Kidney (tissue), 22 donors: ENCODE results near the gene CBFA2T3. TPM values are rescaled to one million over a fixed set of nuclear protein-coding genes. Genes with fewer than 3 reads are reported as not detected.

ENCODE experiments used
- DNase-seq, 5 donors: peaks; one replicate each; pipeline ENCODE4 v3.0.0-alpha.2; 2013 to 2020
- FAIRE-seq: peaks from 2 replicates; lab custom pipeline; 2012; peaks lifted over from hg19 to GRCh38; lab: Jason Lieb, UNC
- H3K27ac ChIP-seq, 2 donors: one replicate each; pipeline ENCODE4 v1.7.0; 2013; ENCODE audit warnings: low read depth in 2 of 2, low read length in 2 of 2, inconsistent platforms in 1 of 2
- H3K27me3 ChIP-seq: one replicate; pipeline ENCODE4 v1.7.1; 2013; ENCODE audit warnings: low read length, inconsistent platforms; ENCODE audit not compliant: control insufficient read depth, insufficient read depth
- H3K36me3 ChIP-seq, 3 donors: one replicate each; pipeline versions ENCODE4 v1.7.0 to v1.7.1; 2013; ENCODE audit warnings: low read length in 3 of 3, control low read depth in 1 of 3, inconsistent platforms in 1 of 3; ENCODE audit not compliant: insufficient read depth in 3 of 3, control insufficient read depth in 2 of 3
- H3K4me1 ChIP-seq, 3 donors: one replicate each; pipeline versions ENCODE4 v1.7.0 to v1.7.1; 2013; ENCODE audit warnings: low read length in 3 of 3, inconsistent platforms in 1 of 3, low read depth in 1 of 3; ENCODE audit not compliant: control insufficient read depth in 2 of 3, insufficient read depth in 2 of 3
- H3K4me3 ChIP-seq, 3 donors: one replicate each; pipeline versions ENCODE4 v1.7.0 to v1.8.1; 2013; ENCODE audit warnings: low read length in 3 of 3, control low read depth in 1 of 3, inconsistent platforms in 1 of 3
- H3K9ac ChIP-seq, 3 donors: one replicate each; pipeline versions ENCODE4 v1.7.0 to v1.7.1; 2013; ENCODE audit warnings: low read length in 3 of 3, control low read depth in 1 of 3, inconsistent platforms in 1 of 3
- H3K9me3 ChIP-seq, 3 donors: one replicate each; pipeline versions ENCODE4 v1.7.0 to v1.7.1; 2013; ENCODE audit warnings: low read length in 3 of 3, control low read depth in 1 of 3, inconsistent platforms in 1 of 3; ENCODE audit not compliant: control insufficient read depth in 2 of 3, insufficient read depth in 1 of 3
- CTCF ChIP-seq: IDR thresholded peaks from 3 replicates; pipeline ENCODE4 v1.5.1; 2012; ENCODE audit warnings: mild to moderate bottlenecking, moderate library complexity, borderline replicate concordance; ENCODE audit not compliant: insufficient read depth; ENCODE audit errors: extremely low read depth
- intact Hi-C: fragments of 100-400 bp; cut with DNase I; formaldehyde crosslinking; loops from one replicate; pipeline ENCODE4 v1.11.1; 2022
- long read RNA-seq, 10 donors: library from polyadenylated mRNA in 1 of 10; unstranded in 1 of 10; transcript quantifications; one replicate each; pipeline ENCODE4 v2.0.0 and lab custom pipeline, GENCODE V29; 2021 to 2026
- polyA plus RNA-seq: library from polyadenylated mRNA; stranded (reverse); fragments of 350-450 nt; fragmentation: Illumina TruSeq; extraction: RNeasy Lipid Tissue Mini Kit (QIAGEN cat#74804); gene quantifications from one replicate; pipeline ENCODE4 v1.2.3, GENCODE V29; 2014; ENCODE audit warnings: low read depth, low replicate concordance; ENCODE audit not compliant: insufficient read depth
- total RNA-seq: library from RNA; stranded (reverse); fragmentation: NEBNext Ultra II Directional; extraction: Animal tissue kit (Norgen Biotek cat#: 25700); gene quantifications from one replicate; pipeline ENCODE4 v1.2.1, GENCODE V29; 2021
- donor health status: control.
- donor health status: control.
- donor health status: control.
- donor health status: control.
- donor health status: control.
- donor health status: DM: yes; HTN: yes; CAD: no.
- donor health status: Normal renal cell carcinoma (clear cell type).

The CBFA2T3 gene
- total RNA-seq (8.0 TPM), polyA plus RNA-seq (0.75 TPM)
- long read RNA-seq, donor 1: 0 reads
- long read RNA-seq, donor 2: 0 reads
- long read RNA-seq, donor 3, partial matches to known transcripts: 0 of 3 reads
- long read RNA-seq, donor 3, other reads (novel, unspliced or antisense): 0 of 3 reads
- long read RNA-seq, donor 4, partial matches to known transcripts: 0 of 1 reads
- long read RNA-seq, donor 4, other reads (novel, unspliced or antisense): 0 of 1 reads
- long read RNA-seq, donor 5: 0 reads
- long read RNA-seq, donor 6, partial matches to known transcripts: 0 of 1 reads
- long read RNA-seq, donor 6, other reads (novel, unspliced or antisense): 0 of 1 reads
- long read RNA-seq, donor 7, partial matches to known transcripts: 0 of 7 reads
- long read RNA-seq, donor 7, other reads (novel, unspliced or antisense): 7 of 7 reads
- long read RNA-seq, donor 8: 0 reads
- long read RNA-seq, donor 9, partial matches to known transcripts: 0 of 1 reads
- long read RNA-seq, donor 9, other reads (novel, unspliced or antisense): 0 of 1 reads
- long read RNA-seq, donor 10: 0 reads

- Histone ChIP-seq H3K4me1 (peaks cover 0 to 3% (median 0%) of the 10 kb centered on the region in 3 donors), H3K9ac (no peak within 1 kb of the TSS), H3K27ac (no peak within 1 kb of the TSS), H3K27me3 (no peaks in the 10 kb centered on the region), H3K9me3 (no peaks in the 10 kb centered on the region), H3K4me3 (no peak within 1 kb of the TSS), H3K36me3 (no peaks in the 10 kb centered on the region)
- DNase-seq (peak; percentile 83 to 94 (median 88)), FAIRE-seq (no peak)
- TF ChIP-seq CTCF: no peak
- intact Hi-C loops: no loop called here
Observed at GRCh38 chr16:88977018-88977811, at the start of gene CBFA2T3. TSS of gene CBFA2T3 (minus strand) at chr16:88977207. CDS start at chr16:88976807, 400 bp downstream.

GRCh38 chr16:89026121-89026612, 49.2 kb upstream of the CBFA2T3 start:
- Histone ChIP-seq H3K27ac (no peak overlapping the region), H3K9ac (no peak overlapping the region), H3K4me3 (no peak overlapping the region), H3K4me1 (no peaks in the 10 kb centered on the region), H3K27me3 (no peaks in the 10 kb centered on the region), H3K9me3 (peaks cover 0 to 11% (median 2%) of the 10 kb centered on the region in 3 donors), H3K36me3 (no peaks in the 10 kb centered on the region)
- intact Hi-C loops: no loop called here
- DNase-seq: no peak
- no peak for TF ChIP-seq CTCF
- FAIRE-seq: no peak

GRCh38 chr16:89025636-89026035, 48.6 kb upstream of the CBFA2T3 start:
- Histone ChIP-seq H3K4me3 (no peak overlapping the region), H3K9ac (no peak overlapping the region), H3K27me3 (no peaks in the 10 kb centered on the region), H3K36me3 (no peaks in the 10 kb centered on the region), H3K9me3 (peaks cover 0 to 11% (median 2%) of the 10 kb centered on the region in 3 donors), H3K4me1 (no peaks in the 10 kb centered on the region), H3K27ac (no peak overlapping the region)
- no peak for TF ChIP-seq CTCF
- DNase-seq: no peak
- FAIRE-seq: no peak
- intact Hi-C loops: no loop called here
